ENCODE data around the gene PARP9.

- TF ChIP-seq PKNOX1 (IDR thresholded peaks at IDR 0.05), result no peak
- no peak for TF ChIP-seq FOXK2 (IDR thresholded peaks at IDR 0.05)
- no peak for TF ChIP-seq FOXA1 (IDR thresholded peaks at IDR 0.05)
- TF ChIP-seq L3MBTL2 (conservative IDR thresholded peaks at IDR 0.05), result no peak
- TF ChIP-seq SP1 (IDR thresholded peaks at IDR 0.05), result no peak
- TF ChIP-seq SUZ12 (IDR thresholded peaks at IDR 0.05), result no peak
- no peak for TF ChIP-seq FOXM1 (IDR thresholded peaks at IDR 0.05; ENCODE audit: borderline replicate concordance)
Measured at GRCh38 chr3:122606330-122606729, 42.2 kb upstream of the PARP9 start.

Data from HEK293T (cell line).